HUES64 (cell line): ENCODE measurements around the gene CACNA1G.

Experiments
- H3K27ac ChIP-seq: 2 replicates; pipeline ENCODE4 v1.7.0; 2013; ENCODE audit warnings: low read depth, low read length, inconsistent platforms
- H3K27me3 ChIP-seq: 2 replicates; pipeline ENCODE4 v1.6.1; 2013; ENCODE audit warnings: mild to moderate bottlenecking, low read length; ENCODE audit not compliant: insufficient read depth
- H3K36me3 ChIP-seq: 2 replicates; pipeline ENCODE4 v1.6.1; 2013; ENCODE audit warnings: mild to moderate bottlenecking, low read length; ENCODE audit not compliant: insufficient read depth
- H3K4me1 ChIP-seq: 2 replicates; pipeline ENCODE4 v1.6.1; 2013; ENCODE audit warnings: mild to moderate bottlenecking, low read length, moderate library complexity; ENCODE audit not compliant: insufficient read depth
- H3K4me3 ChIP-seq: 2 replicates; pipeline ENCODE4 v1.5.1; 2013; ENCODE audit warnings: mild to moderate bottlenecking, low read length, moderate library complexity
- H3K9ac ChIP-seq: 2 replicates; pipeline ENCODE4 v1.6.1; 2013; ENCODE audit warnings: mild to moderate bottlenecking, low read depth, low read length
- H3K9me3 ChIP-seq: 2 replicates; pipeline ENCODE4 v1.6.1; 2013; ENCODE audit warnings: low read depth, low read length; ENCODE audit not compliant: insufficient read depth
- WGBS: fragments of 150-250, 120-280 bp; methylation state at CpG from one replicate; pipeline ENCODE4 v1.1.7; 2013; ENCODE audit warnings: missing lambda C conversion rate; 5-methylcytosine and 5-hydroxymethylcytosine counted together

CACNA1G gene

DNA sequence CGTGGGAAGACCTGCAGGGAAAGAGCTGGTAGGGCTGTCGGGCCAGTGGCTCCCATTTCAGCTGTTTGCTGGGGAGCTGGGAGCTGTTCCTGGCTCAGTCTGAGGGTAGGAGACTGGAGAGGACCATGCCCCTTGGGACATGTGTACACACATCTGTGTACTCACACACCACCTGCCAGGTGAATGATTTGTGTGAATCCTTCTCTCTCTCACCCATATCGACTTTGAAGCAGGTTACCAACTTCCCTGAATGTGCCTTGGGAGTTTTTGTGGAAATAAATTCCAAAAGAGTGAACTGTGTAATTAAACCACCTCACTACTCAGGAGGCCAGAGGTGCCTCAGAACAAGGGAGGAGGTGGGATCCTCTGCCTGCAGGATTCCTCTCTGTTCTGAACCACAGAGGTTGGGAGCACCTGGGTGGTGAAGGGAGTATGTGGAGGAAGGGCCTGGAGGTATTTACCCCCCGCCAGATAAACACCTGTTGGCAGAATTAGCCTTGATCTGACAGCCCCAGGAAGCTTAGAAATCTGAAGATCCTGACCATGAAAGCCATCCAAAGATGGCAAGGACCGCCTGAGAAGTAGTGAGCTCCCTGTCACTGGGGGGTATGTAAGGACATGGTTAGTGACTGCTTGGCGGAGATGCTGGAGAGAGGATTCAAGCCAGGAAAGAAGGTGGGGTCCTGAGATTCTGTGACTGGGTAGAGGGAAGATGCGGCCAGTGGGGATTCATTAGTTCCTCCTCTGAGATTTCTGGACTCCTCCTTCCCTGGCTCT is 77.5 kb downstream of the CACNA1G start:
- peaks cover 13% of the 10 kb centered on the region; the same call in 1 of the 2 replicates for H3K4me1 ChIP-seq
- no peak overlapping the region for H3K27ac ChIP-seq
- H3K4me3 ChIP-seq: no peak overlapping the region
- H3K36me3 ChIP-seq: no peaks in the 10 kb centered on the region
- WGBS: 81% methylated on average over 6 of the region's 7 CpGs
- no peak overlapping the region for H3K9ac ChIP-seq
- H3K9me3 ChIP-seq: no peaks in the 10 kb centered on the region
- H3K27me3 ChIP-seq: peaks cover 44% of the 10 kb centered on the region

DNA sequence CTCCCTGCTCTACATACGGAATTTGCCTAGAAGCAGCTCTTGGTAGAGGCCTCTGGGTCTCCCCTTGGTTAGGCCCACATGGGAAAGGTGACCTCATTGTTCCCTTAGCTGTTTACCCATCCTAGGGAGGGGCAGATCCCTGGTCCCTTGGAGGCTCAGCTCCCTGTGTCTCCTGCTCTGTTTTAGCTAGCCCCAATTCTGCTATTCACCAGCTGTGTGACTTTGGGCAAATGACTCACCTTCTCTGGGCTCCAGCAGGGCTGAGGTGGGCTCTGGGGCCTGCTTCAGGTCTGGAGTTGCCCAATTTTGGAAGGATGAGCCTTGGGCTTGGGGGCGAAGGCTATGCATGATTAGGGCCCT is 78.1 kb downstream of the CACNA1G start:
- Histone ChIP-seq H3K4me3 (no peak overlapping the region), H3K36me3 (no peaks in the 10 kb centered on the region), H3K9me3 (no peaks in the 10 kb centered on the region), H3K27ac (no peak overlapping the region), H3K27me3 (peaks cover 38% of the 10 kb centered on the region), H3K9ac (no peak overlapping the region), H3K4me1 (peaks cover 13% of the 10 kb centered on the region; the same call in 1 of the 2 replicates)
- 78% methylated on average over 2 of the region's 2 CpGs for WGBS

DNA sequence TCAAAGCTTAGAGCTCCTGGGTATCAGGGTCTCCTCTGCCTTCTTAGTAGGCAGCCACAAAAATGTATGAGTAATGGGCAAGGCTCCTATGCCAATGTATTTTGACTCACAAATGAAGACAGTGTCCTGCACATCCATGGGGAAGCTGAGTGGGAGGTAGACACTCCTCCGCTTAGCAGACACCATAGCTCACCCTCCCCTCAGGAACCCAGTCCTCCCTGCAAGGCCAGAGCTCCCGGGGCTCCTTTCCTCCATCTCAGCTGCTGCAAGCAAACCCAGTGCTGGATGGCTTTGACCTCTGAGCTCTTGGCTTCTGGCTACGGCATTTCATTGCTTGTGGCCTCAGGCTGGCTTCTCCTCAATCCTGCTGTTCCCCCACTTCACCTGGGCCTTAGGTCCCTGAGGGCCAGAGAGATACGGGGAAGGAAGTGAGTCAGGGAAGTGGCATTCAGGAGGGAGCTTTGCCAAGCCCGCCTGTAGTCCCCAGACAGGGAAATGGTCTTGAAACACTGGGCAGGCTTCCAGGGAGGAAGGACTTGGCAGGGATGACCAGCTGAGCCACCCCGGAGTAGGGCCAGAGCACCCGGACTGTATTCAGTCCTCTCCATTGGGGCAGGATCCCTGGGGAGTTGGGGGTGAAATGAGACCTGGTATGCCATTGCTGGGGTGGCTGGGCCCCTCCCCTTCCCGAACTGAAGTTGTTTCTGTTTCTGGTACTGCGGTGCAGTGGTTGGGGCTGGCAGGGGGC is 78.6 kb downstream of the CACNA1G start:
- 75% methylated on average over 9 of the region's 9 CpGs for WGBS
- Histone ChIP-seq H3K9me3 (no peaks in the 10 kb centered on the region), H3K9ac (no peak overlapping the region), H3K4me1 (peaks cover 13% of the 10 kb centered on the region; the same call in 1 of the 2 replicates), H3K27ac (no peak overlapping the region), H3K36me3 (no peaks in the 10 kb centered on the region), H3K27me3 (peaks cover 33% of the 10 kb centered on the region), H3K4me3 (no peak overlapping the region)

DNA sequence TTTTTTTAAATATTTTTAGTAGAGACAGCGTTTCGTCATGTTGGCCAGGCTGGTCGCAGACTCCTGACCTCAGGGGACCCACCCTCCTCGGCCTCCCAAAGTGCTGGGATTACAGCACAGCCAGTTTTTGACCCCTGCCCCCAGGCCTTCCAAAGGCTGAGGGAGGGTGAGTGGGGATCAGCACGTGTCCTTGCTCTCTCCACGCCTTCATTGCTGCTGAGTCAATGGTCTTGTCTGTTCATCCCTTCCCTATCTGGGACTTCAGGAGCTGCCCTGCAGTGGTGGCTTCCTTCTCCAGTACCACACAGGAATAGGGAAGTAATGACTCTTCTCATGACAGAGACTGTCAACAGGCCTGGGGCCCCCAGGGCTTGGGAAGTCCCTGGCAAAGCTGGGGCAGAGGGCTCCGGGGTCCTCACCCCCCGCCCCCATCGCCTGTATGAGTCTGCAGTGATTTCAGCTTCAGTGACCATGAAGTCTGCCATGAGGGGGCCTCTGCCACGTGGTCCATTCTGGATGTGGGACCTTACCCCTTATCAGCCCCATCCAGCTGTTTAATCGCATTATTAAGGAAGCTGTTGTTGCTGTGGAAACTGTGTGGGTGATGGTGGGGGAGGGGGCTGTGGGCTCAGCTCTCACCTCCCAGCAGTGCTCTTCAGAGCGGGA is 80.3 kb downstream of the CACNA1G start:
- peaks cover 9% of the 10 kb centered on the region; the same call in 1 of the 2 replicates for H3K4me1 ChIP-seq

DNA sequence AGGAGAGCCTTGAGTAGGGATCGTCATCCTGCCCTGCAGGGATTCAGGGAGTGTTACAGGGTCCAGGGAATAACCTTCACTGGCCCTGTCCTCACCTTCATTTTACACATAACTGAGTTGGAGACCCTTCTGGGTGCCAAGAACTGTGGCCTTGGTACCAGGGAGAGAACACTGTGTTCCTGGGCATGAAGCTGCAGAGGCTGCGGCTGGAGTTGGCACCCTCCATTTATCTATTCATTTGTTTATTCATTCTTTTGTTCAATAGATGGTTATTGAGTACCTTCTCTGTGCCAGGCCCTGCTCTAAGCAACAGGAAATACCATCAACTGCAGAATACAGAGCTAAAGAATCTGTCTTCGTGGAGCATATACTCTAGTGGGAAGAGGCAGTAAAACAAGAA is 80.8 kb downstream of the CACNA1G start:
- peaks cover 11% of the 10 kb centered on the region for H3K27me3 ChIP-seq
- WGBS: 63% methylated on average over 3 of the region's 3 CpGs
- H3K36me3 ChIP-seq: no peaks in the 10 kb centered on the region
- H3K9ac ChIP-seq: no peak overlapping the region
- no peak overlapping the region for H3K4me3 ChIP-seq
- H3K27ac ChIP-seq: no peak overlapping the region
- H3K4me1 ChIP-seq: peaks cover 9% of the 10 kb centered on the region; the same call in 1 of the 2 replicates
- H3K9me3 ChIP-seq: no peaks in the 10 kb centered on the region

More for the DNA sequence above, 80.3 kb downstream of the CACNA1G start:
- Histone ChIP-seq H3K4me3 (no peak overlapping the region), H3K9me3 (no peaks in the 10 kb centered on the region), H3K27ac (no peak overlapping the region), H3K36me3 (no peaks in the 10 kb centered on the region), H3K9ac (no peak overlapping the region), H3K27me3 (peaks cover 16% of the 10 kb centered on the region)
- WGBS: 69% methylated on average over 12 of the region's 12 CpGs

DNA sequence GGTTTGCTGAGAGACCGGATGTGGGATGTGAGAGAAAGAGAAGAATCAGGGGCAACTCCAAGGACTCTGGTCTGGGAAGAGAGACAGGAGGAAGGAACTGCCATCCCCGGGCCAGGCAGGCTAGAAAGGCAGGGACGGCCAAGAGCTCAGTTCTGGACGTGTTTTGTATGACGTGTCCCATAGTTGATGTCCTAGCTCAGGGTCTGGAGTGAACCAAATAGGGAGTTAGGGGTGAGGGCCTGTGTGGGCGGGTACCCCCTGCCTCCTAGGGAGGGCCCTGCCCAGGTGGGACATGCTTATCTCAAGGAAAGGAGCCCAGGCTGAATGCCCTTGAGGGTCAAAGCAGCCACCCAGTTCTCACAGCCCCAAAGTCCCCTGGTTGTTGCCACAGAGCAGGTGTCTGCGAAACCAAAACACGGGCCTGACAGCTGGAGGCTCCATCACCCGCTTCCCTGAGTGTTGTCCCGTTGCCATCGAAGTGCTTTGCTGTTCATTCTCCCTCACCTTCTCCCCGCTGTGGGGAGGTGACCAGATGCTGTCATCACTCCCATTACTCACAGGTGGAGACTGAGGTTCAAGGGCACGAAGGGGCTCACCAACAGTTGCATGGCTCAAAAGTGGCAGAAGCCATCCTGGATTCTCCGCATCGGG is 81.7 kb downstream of the CACNA1G start:
- 92% methylated on average over 15 of the region's 15 CpGs for WGBS
- Histone ChIP-seq H3K9ac (no peak overlapping the region), H3K4me1 (peaks cover 9% of the 10 kb centered on the region; the same call in 1 of the 2 replicates), H3K36me3 (no peaks in the 10 kb centered on the region), H3K27me3 (peaks cover 2% of the 10 kb centered on the region; the same call in 1 of the 2 replicates), H3K27ac (no peak overlapping the region), H3K4me3 (no peak overlapping the region), H3K9me3 (no peaks in the 10 kb centered on the region)

DNA sequence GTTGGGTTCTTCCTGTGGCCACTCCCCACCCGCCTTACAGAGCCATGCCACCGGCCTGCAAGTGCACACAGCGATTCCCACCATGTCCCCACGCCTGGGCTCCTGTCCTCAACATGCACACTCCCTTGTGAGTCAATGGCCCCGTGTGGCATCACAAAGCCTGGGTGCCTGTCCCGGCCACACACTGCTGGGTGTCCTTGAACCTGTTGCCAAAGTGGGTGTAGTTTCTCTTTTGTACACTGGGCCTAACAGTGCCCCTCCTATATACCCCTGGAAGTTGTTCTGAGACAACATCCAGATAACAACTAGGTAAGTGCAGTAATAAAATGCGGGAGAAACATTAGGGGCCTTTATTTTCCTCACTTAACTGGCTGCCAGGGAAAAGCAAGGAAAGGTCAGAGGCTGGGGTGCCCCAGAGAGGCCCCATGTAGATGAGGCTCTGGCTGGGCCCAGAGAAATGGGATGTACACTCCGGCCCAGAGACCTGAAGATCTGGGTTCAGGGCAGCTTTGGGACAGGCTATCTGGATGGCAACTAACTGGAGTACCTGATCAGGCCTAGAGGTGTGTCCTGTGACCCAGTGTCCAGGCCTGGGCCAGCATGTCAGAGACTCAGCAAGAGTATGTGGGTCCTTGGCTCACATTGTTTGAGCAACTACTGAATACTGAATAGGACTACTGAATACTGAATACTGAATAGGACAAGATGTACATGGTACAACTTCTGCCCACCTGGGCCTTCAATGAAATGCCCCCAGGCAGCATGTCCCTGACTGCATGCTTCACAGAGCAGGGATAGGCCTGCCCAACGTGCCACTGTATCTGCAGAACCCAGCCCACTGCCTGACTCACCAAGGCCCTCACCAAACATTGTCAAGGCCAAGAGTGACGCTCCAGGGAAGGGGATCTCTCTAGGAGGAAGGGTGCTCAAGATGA is 82.5 kb downstream of the CACNA1G start:
- no peak overlapping the region for H3K4me3 ChIP-seq
- H3K4me1 ChIP-seq: peaks cover 9% of the 10 kb centered on the region; the same call in 1 of the 2 replicates
- H3K27me3 ChIP-seq: no peaks in the 10 kb centered on the region
- H3K36me3 ChIP-seq: no peaks in the 10 kb centered on the region
- H3K27ac ChIP-seq: no peak overlapping the region
- H3K9ac ChIP-seq: peak overlapping the region; percentile 19; the same call in 1 of the 2 replicates
- no peaks in the 10 kb centered on the region for H3K9me3 ChIP-seq
- 87% methylated on average over 10 of the region's 10 CpGs for WGBS

DNA sequence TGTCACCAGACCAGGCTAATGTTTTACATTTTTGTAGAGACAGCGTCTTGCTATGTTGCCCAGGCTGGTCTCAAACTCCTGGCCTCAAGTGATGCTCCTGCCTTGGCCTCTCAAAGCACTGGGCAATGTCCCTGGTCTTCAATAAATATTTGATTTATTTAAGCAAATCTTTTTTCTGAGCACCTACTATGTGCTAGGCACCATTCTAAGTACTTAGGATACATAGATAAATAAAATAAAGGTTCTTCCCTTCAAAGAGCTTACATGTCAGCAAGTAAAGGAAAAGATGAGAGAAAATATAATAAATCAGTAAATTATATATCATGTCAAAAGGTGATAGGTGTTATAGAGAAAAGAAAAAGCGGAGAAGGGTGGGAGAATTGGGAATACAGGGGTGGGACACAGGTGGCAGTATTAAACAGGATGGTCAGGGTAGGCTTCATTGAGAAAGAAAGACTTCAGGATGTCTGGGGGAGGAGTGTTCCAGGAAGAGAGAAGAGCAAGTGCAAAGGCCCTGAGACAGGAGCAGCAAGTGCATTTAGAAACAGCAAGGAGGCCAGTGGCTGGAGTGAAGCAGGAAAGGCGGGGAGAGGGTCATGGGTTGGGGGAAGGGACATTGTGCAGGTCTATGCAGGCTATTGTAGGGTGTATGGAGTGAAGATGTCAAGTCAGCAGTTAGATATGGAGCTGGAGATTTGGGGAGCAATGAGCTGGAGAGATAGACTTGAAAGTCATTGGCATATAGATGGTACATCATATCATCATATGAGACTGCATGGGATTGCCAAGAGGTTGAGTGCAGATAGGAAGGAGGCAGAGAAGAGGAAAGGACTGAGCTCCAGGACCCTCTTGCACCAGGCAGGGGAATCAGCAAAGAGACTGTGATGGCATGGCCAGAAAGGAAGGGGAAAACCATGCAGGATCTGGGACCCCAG is 85.5 kb downstream of the CACNA1G start:
- peaks cover 5% of the 10 kb centered on the region; the same call in 1 of the 2 replicates for H3K4me1 ChIP-seq
- WGBS: 91% methylated on average over 3 of the region's 3 CpGs

DNA sequence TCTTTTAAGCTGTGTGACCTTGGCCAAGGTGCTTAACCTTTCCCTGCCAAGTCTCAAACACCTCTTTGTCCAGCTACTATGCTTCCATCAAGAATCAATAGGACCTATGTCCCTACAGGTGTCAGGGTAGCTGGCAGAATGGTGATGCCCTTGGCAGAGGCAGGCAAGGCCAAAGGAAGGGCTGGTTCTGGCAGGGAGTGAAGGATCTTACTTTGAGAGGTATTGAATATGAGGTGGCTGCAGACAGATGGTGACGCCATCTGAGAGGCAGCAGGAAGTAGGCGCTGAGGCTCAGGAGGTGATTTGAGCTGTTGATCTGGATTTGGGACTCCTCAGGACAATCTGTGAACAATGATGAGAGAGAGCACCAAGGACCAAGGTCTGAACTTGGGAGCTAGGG is 86.7 kb downstream of the CACNA1G start:
- WGBS: 92% methylated on average over 2 of the region's 2 CpGs
- H3K36me3 ChIP-seq: no peaks in the 10 kb centered on the region
- no peak overlapping the region for H3K9ac ChIP-seq
- H3K4me1 ChIP-seq: no peaks in the 10 kb centered on the region
- no peaks in the 10 kb centered on the region for H3K27me3 ChIP-seq
- H3K27ac ChIP-seq: no peak overlapping the region
- H3K9me3 ChIP-seq: no peaks in the 10 kb centered on the region
- no peak overlapping the region for H3K4me3 ChIP-seq

More for the DNA sequence above, 85.5 kb downstream of the CACNA1G start:
- no peaks in the 10 kb centered on the region for H3K36me3 ChIP-seq
- no peak overlapping the region for H3K27ac ChIP-seq
- H3K4me3 ChIP-seq: no peak overlapping the region
- H3K9ac ChIP-seq: no peak overlapping the region
- H3K9me3 ChIP-seq: no peaks in the 10 kb centered on the region
- no peaks in the 10 kb centered on the region for H3K27me3 ChIP-seq
